Activated B cell treated with CpG ODN at 0.5 μM for 24 hours (primary cell): Measurements from ENCODE around the gene DBR1. TPM values are rescaled to one million over a fixed set of nuclear protein-coding genes. Genes with fewer than 3 reads are reported as not detected.

ENCODE experiments used
- ATAC-seq: fragments of 200-7000 bp; cut with Tn5 transposase; one replicate; pipeline ENCODE4 v1.10.0; 2021; ENCODE audit warnings: low read depth, mild to moderate bottlenecking, moderate library complexity
- CTCF ChIA-PET: fragments of 350-600 bp; sonication (Branson Sonifier 250); formaldehyde crosslinking; loops from one replicate; lab custom pipeline; 2021; ENCODE audit warnings: antibody characterized with exemption; lab: Charles Lee
- POLR2A ChIA-PET: fragments of 350-600 bp; sonication (Branson Sonifier 250); formaldehyde crosslinking; loops from one replicate; lab custom pipeline; 2021; ENCODE audit warnings: antibody characterized with exemption; lab: Charles Lee
- DNase-seq: peaks from one replicate; pipeline ENCODE4 v3.0.0; 2022
- H3K27ac Mint-ChIP-seq: one replicate; pipeline ENCODE4 v1.8.0; 2020; ENCODE audit warnings: mixed read lengths
- H3K27me3 Mint-ChIP-seq: one replicate; pipeline ENCODE4 v1.8.0; 2021; ENCODE audit warnings: mixed read lengths
- H3K36me3 Mint-ChIP-seq: one replicate; pipeline ENCODE4 v1.8.0; 2021; ENCODE audit warnings: low read depth, mixed read lengths
- H3K4me1 Mint-ChIP-seq: one replicate; pipeline ENCODE4 v1.8.0; 2021; ENCODE audit warnings: mixed read lengths
- H3K4me3 Mint-ChIP-seq: one replicate; pipeline ENCODE4 v1.8.0; 2020; ENCODE audit warnings: mild to moderate bottlenecking, mixed read lengths
- H3K9me3 Mint-ChIP-seq: one replicate; pipeline ENCODE4 v1.8.0; 2020; ENCODE audit warnings: mixed read lengths
- intact Hi-C: fragments of 100-400 bp; cut with micrococcal nuclease; formaldehyde crosslinking; loops from one replicate; pipeline ENCODE4 v1.15.1; 2024
- total RNA-seq: library from RNA; stranded (reverse); gene quantifications from 2 replicates; pipeline ENCODE4 v1.2.3, GENCODE V29; 2022
- TF ChIP-seq, protein P1 (sequence below): fragments of 200-600 bp; IDR thresholded peaks from one replicate; pipeline ENCODE4 v1.8.0; 2022; ENCODE audit warnings: antibody characterized with exemption, mild to moderate bottlenecking

The DBR1 gene
- total RNA-seq, 1 donor from 2014 or later = 19.6 TPM

GRCh38 chr3:138112362-138112761 is 62.4 kb downstream of the DBR1 start:
- no peaks in the 10 kb centered on the region for H3K9me3 Mint-ChIP-seq
- H3K27me3 Mint-ChIP-seq = peaks cover 47% of the 10 kb centered on the region
- CTCF ChIA-PET = no interaction called here
- TF ChIP-seq, protein P1, sequence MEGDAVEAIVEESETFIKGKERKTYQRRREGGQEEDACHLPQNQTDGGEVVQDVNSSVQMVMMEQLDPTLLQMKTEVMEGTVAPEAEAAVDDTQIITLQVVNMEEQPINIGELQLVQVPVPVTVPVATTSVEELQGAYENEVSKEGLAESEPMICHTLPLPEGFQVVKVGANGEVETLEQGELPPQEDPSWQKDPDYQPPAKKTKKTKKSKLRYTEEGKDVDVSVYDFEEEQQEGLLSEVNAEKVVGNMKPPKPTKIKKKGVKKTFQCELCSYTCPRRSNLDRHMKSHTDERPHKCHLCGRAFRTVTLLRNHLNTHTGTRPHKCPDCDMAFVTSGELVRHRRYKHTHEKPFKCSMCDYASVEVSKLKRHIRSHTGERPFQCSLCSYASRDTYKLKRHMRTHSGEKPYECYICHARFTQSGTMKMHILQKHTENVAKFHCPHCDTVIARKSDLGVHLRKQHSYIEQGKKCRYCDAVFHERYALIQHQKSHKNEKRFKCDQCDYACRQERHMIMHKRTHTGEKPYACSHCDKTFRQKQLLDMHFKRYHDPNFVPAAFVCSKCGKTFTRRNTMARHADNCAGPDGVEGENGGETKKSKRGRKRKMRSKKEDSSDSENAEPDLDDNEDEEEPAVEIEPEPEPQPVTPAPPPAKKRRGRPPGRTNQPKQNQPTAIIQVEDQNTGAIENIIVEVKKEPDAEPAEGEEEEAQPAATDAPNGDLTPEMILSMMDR = no peak
- no peak overlapping the region for H3K4me3 Mint-ChIP-seq
- no peak overlapping the region for H3K27ac Mint-ChIP-seq
- intact Hi-C loops = no loop called here
- DNase-seq (no peak), ATAC-seq (no peak)
- H3K36me3 Mint-ChIP-seq = no peaks in the 10 kb centered on the region
- POLR2A ChIA-PET = no interaction called here
- H3K4me1 Mint-ChIP-seq = peaks cover 9% of the 10 kb centered on the region

Other genes starting within 250 kb of the DBR1 start
- gene CLDN18, start 164.8 kb downstream of the DBR1 start, total RNA-seq = not detected in 2 replicates
- gene DZIP1L, start 59.3 kb downstream of the DBR1 start, total RNA-seq = not detected in 2 replicates
- gene A4GNT, start 42.5 kb downstream of the DBR1 start, total RNA-seq = not detected in 2 replicates
- gene ARMC8, start 12.4 kb upstream of the DBR1 start, total RNA-seq = 69.2 and 82.3 TPM in 2 replicates
- gene NME9, start 154.9 kb upstream of the DBR1 start, total RNA-seq = not detected in 2 replicates
- 0.07 TPM in 1 of 2 replicates, not detected in the other for gene MRAS, start 173.7 kb upstream of the DBR1 start, total RNA-seq